Hepatocyte (in vitro differentiated cells): ENCODE data around the gene CDK14. TPM values are rescaled to one million over a fixed set of nuclear protein-coding genes. Genes with fewer than 3 reads are reported as not detected.

Source experiments
- DNase-seq: peaks from one replicate; pipeline ENCODE4 v3.0.0-alpha.2; 2016; ENCODE audit warnings: low spot score
- H2AFZ ChIP-seq: fragments of 200-600 bp; sonication (generic); 2 replicates; pipeline ENCODE4 v1.6.0; 2016; ENCODE audit warnings: antibody characterized with exemption, mild to moderate bottlenecking
- H3K27ac ChIP-seq: fragments of 200-600 bp; sonication (generic); 2 replicates; pipeline ENCODE4 v1.5.1; 2016; ENCODE audit warnings: mild to moderate bottlenecking
- H3K27me3 ChIP-seq: fragments of 200-600 bp; sonication (generic); 2 replicates; pipeline ENCODE4 v1.6.1; 2016
- H3K36me3 ChIP-seq: fragments of 200-600 bp; sonication (generic); replicated peaks from 2 replicates; pipeline ENCODE4 v1.5.1; 2016; ENCODE audit warnings: low read depth; ENCODE audit not compliant: insufficient read depth
- H3K4me1 ChIP-seq: fragments of 200-600 bp; sonication (generic); 2 replicates; pipeline ENCODE4 v1.5.1; 2016; ENCODE audit warnings: mild to moderate bottlenecking, moderate library complexity; ENCODE audit not compliant: insufficient read depth
- H3K4me2 ChIP-seq: fragments of 200-600 bp; sonication (generic); 2 replicates; pipeline ENCODE4 v1.6.0; 2016
- H3K4me3 ChIP-seq: fragments of 200-600 bp; sonication (generic); 2 replicates; pipeline ENCODE4 v1.5.1; 2016; ENCODE audit warnings: mild to moderate bottlenecking
- H3K79me2 ChIP-seq: fragments of 200-600 bp; sonication (generic); 2 replicates; pipeline ENCODE4 v1.6.0; 2017; ENCODE audit warnings: mild to moderate bottlenecking
- H3K9me2 ChIP-seq: fragments of 200-600 bp; sonication (generic); replicated peaks from 2 replicates; pipeline ENCODE4 v1.6.0; 2017; ENCODE audit warnings: mild to moderate bottlenecking; ENCODE audit not compliant: insufficient read depth
- H3K9me3 ChIP-seq: fragments of 200-600 bp; sonication (generic); 2 replicates; pipeline ENCODE4 v1.5.1; 2016; ENCODE audit warnings: low read depth, mild to moderate bottlenecking
- H4K20me1 ChIP-seq: fragments of 200-600 bp; sonication (generic); 2 replicates; pipeline ENCODE4 v1.6.0; 2016; ENCODE audit warnings: mild to moderate bottlenecking; ENCODE audit not compliant: insufficient read depth, poor library complexity, severe bottlenecking
- EZH2 ChIP-seq: fragments of 200-600 bp; sonication (generic); IDR thresholded peaks from 2 replicates; pipeline ENCODE4 v1.6.1; 2016; ENCODE audit warnings: antibody characterized with exemption, mild to moderate bottlenecking, borderline replicate concordance
- EZH2phosphoT487 ChIP-seq: fragments of 200-600 bp; sonication (generic); IDR thresholded peaks from one replicate; pipeline ENCODE4 v1.6.1; 2018; ENCODE audit warnings: antibody characterized with exemption, mild to moderate bottlenecking, low read depth, moderate library complexity; ENCODE audit not compliant: unreplicated experiment, severe bottlenecking
- WGBS: methylation state at CpG from one replicate; pipeline ENCODE4 v1.1.6; 2016; ENCODE audit warnings: low lambda C conversion rate; ENCODE audit errors: missing lambda C conversion rate; 5-methylcytosine and 5-hydroxymethylcytosine counted together
- polyA plus RNA-seq: library from polyadenylated mRNA; unstranded; fragments of >200 nt; fragmentation: Nextera tagmentation; extraction: Ambion mirVana; gene quantifications from 2 replicates; pipeline ENCODE4 v1.2.1, GENCODE V29; 2016
- total RNA-seq: library from RNA; depleted of rRNA; stranded (reverse); fragments of >200 nt; gene quantifications from 2 replicates; pipeline ENCODE4 v1.2.3, GENCODE V29; 2014
- TF ChIP-seq, protein P1 (sequence below): fragments of 200-600 bp; sonication (generic); IDR thresholded peaks from 2 replicates; pipeline ENCODE4 v1.5.1; 2016; ENCODE audit warnings: antibody characterized with exemption, mild to moderate bottlenecking; ENCODE audit not compliant: poor library complexity

Gene CDK14
- total and polyA plus RNA-seq, 2 experiments from 2014 or later = 8.6 to 23.5 TPM

DNA sequence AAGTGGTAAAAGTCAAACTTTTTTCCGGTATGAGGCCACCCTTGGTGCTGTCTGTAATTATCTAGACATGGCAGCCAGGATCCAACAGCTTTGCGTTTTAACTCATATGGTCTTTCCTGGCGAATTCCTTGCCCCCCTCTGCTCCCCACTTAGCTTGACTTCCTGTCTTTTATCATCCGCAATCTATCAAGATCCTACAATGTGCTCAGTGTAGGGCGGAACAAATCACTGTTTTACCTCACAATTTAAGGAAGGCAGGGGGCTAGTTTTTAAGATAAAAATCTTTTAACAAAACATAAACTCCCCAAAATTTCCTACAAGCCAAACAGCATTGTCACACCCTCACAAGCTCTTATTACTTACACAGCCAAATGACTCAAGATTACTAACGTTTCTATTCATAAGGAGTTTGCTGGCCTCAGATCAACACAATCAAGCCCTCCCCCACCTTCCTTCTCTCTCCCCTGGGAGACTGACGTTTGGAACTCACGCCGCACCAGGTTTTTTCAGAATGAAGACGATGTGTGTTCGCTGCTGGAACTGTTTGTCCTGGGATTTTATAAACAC, 1.3 kb upstream of the CDK14 start:
- Histone ChIP-seq H2AFZ (peak overlapping the region; percentile 75), H3K4me2 (peak overlapping the region; percentile 90), H3K79me2 (peaks cover 25% of the 10 kb centered on the region), H4K20me1 (peaks cover 6% of the 10 kb centered on the region), H3K27me3 (no peaks in the 10 kb centered on the region), H3K9me3 (no peaks in the 10 kb centered on the region), H3K4me1 (no peaks in the 10 kb centered on the region), H3K4me3 (peak overlapping the region; percentile 88), H3K36me3 (no peaks in the 10 kb centered on the region), H3K27ac (no peak overlapping the region), H3K9me2 (no peaks in the 10 kb centered on the region)
- peak; percentile 27 for DNase-seq
- 41% methylated on average over 11 of the region's 11 CpGs for WGBS
- TF ChIP-seq, protein P1, sequence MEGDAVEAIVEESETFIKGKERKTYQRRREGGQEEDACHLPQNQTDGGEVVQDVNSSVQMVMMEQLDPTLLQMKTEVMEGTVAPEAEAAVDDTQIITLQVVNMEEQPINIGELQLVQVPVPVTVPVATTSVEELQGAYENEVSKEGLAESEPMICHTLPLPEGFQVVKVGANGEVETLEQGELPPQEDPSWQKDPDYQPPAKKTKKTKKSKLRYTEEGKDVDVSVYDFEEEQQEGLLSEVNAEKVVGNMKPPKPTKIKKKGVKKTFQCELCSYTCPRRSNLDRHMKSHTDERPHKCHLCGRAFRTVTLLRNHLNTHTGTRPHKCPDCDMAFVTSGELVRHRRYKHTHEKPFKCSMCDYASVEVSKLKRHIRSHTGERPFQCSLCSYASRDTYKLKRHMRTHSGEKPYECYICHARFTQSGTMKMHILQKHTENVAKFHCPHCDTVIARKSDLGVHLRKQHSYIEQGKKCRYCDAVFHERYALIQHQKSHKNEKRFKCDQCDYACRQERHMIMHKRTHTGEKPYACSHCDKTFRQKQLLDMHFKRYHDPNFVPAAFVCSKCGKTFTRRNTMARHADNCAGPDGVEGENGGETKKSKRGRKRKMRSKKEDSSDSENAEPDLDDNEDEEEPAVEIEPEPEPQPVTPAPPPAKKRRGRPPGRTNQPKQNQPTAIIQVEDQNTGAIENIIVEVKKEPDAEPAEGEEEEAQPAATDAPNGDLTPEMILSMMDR = no peak
- no peak for TF ChIP-seq EZH2
- no peak for TF ChIP-seq EZH2phosphoT487

DNA sequence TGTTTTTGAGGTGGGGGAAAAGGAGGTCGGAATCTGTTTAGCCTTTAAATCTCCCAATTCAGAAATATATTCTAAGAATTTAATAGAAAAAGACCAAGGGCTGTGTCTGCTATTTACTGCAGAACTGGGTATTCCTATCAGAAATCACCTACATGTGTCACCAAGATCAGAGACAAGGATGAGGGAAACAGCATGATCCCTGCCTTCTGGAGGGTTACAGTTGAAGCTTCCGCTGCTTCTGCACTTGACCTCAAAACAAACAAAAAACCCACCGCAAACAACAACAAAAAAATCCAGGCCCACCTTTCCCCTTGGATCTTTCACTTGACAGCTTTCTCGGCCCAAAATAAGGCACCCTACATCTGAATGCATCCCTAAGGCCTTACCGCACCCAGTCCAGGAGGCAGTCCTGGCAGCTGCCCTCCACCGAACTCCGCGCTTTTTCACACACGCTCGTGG, 750 bp upstream of the CDK14 start:
- Histone ChIP-seq H3K4me3 (peak overlapping the region; percentile 88), H2AFZ (peak overlapping the region; percentile 75), H3K9me2 (no peaks in the 10 kb centered on the region), H3K9me3 (no peaks in the 10 kb centered on the region), H3K79me2 (peaks cover 30% of the 10 kb centered on the region), H3K27me3 (no peaks in the 10 kb centered on the region), H3K4me1 (no peaks in the 10 kb centered on the region), H4K20me1 (peaks cover 7% of the 10 kb centered on the region), H3K36me3 (no peaks in the 10 kb centered on the region), H3K4me2 (peak overlapping the region; percentile 90), H3K27ac (peak overlapping the region; percentile 87)
- WGBS = 11% methylated on average over 9 of the region's 10 CpGs
- TF ChIP-seq EZH2phosphoT487 = no peak
- no peak for TF ChIP-seq EZH2
- TF ChIP-seq, protein P1 = no peak
- no peak for DNase-seq

GRCh38 chr7:90596671-90597562, 796 bp downstream of the CDK14 start:
- DNase-seq = peak; percentile 40
- WGBS = 2% methylated on average over 38 of the region's 47 CpGs
- TF ChIP-seq, protein P1 = no peak
- no peak for TF ChIP-seq EZH2phosphoT487
- no peak for TF ChIP-seq EZH2
- peaks cover 7% of the 10 kb centered on the region for H4K20me1 ChIP-seq
- H3K79me2 ChIP-seq = peaks cover 46% of the 10 kb centered on the region
- peak overlapping the region; percentile 90 for H3K4me2 ChIP-seq
- H3K27ac ChIP-seq = peak overlapping the region; percentile 87
- H3K9me2 ChIP-seq = no peaks in the 10 kb centered on the region
- no peaks in the 10 kb centered on the region for H3K36me3 ChIP-seq
- no peaks in the 10 kb centered on the region for H3K9me3 ChIP-seq
- H3K4me3 ChIP-seq = peak overlapping the region; percentile 88
- peak overlapping the region; percentile 93 for H2AFZ ChIP-seq
- no peaks in the 10 kb centered on the region for H3K27me3 ChIP-seq
- no peaks in the 10 kb centered on the region for H3K4me1 ChIP-seq
